GM10248 (cell line): ENCODE measurements around the gene CFH.
"Not testable (repeated sequence)": the region's sequence is repeated elsewhere in the genome, so short reads cannot be mapped to it uniquely, and the experiment has no call there.

Source experiments
- CTCF ChIA-PET: fragments of 300-600 bp; sonication (Branson Sonifier 250); formaldehyde crosslinking; extraction: SDS; loops from one replicate; lab custom pipeline; 2021; ENCODE audit warnings: antibody characterized with exemption; lab: Yijun Ruan, JAX
- POLR2A ChIA-PET: fragments of 350-650 bp; sonication (Branson Sonifier 250); formaldehyde crosslinking; extraction: SDS; loops from one replicate; lab custom pipeline; 2020; ENCODE audit warnings: antibody characterized with exemption; lab: Yijun Ruan, JAX
- DNase-seq: peaks from one replicate; pipeline ENCODE4 v3.0.0; 2012; ENCODE audit errors: extremely low spot score
- CTCF ChIP-seq: IDR thresholded peaks from 2 replicates; pipeline ENCODE4 v1.5.1; 2012; ENCODE audit warnings: mild to moderate bottlenecking, low read depth; ENCODE audit errors: extremely low read depth, missing control alignments, control extremely low read depth

Gene CFH

GRCh38 chr1:196619721-196620120 is 32.1 kb upstream of the CFH start:
- ChIA-PET CTCF (interaction anchor here (1.3 kb wide), 1 partner anchor 22 kb away, joined by 3 read pairs; no protein-coding TSS in a partner anchor), POLR2A (no interaction called here)

GRCh38 chr1:196623079-196623478 is 28.8 kb upstream of the CFH start:
- no peak for TF ChIP-seq CTCF
- CTCF ChIA-PET: interaction anchor here (1.4 kb wide), 1 partner anchor 39 kb away, joined by 3 read pairs; no protein-coding TSS in a partner anchor
- no peak for DNase-seq
- POLR2A ChIA-PET: no interaction called here

More at GRCh38 chr1:196619721-196620120, 32.1 kb upstream of the CFH start:
- no peak for TF ChIP-seq CTCF
- no peak for DNase-seq

- no peak for DNase-seq
- ChIA-PET CTCF (interaction anchor here (1.3 kb wide), 1 partner anchor 12 kb away, joined by 4 read pairs; no protein-coding TSS in a partner anchor), POLR2A (no interaction called here)
- TF ChIP-seq CTCF: no peak
Measured at GRCh38 chr1:196628838-196629237, 23.0 kb upstream of the CFH start.

- DNase-seq: no peak
- CTCF ChIA-PET: interaction anchor here (1.6 kb wide), 1 partner anchor 10 kb away, joined by 4 read pairs; no protein-coding TSS in a partner anchor
- TF ChIP-seq CTCF: no peak
- POLR2A ChIA-PET: no interaction called here
Measured at GRCh38 chr1:196637606-196638005, 14.2 kb upstream of the CFH start.

GRCh38 chr1:196638466-196638865 is 13.4 kb upstream of the CFH start:
- ChIA-PET CTCF (interaction anchor here (1.6 kb wide), 1 partner anchor 11 kb away, joined by 4 read pairs; no protein-coding TSS in a partner anchor), POLR2A (no interaction called here)
- DNase-seq: no peak
- TF ChIP-seq CTCF: no peak

GRCh38 chr1:196639291-196639690 is 12.6 kb upstream of the CFH start:
- CTCF ChIA-PET: not testable (repeated sequence)

GRCh38 chr1:196640976-196641375 is 10.9 kb upstream of the CFH start:
- CTCF ChIA-PET: interaction anchor here (1.4 kb wide), 1 partner anchor 20 kb away, joined by 5 read pairs; no protein-coding TSS in a partner anchor
- TF ChIP-seq CTCF: no peak
- DNase-seq: no peak
- POLR2A ChIA-PET: no interaction called here

More at GRCh38 chr1:196639291-196639690, 12.6 kb upstream of the CFH start:
- DNase-seq, POLR2A ChIA-PET: not testable (repeated sequence)
